B cell (primary cell): ENCODE results near the gene PIK3C2G.

Experiments
- CTCF ChIP-seq: fragments of 200-600 bp; IDR thresholded peaks from one replicate; pipeline ENCODE4 v1.8.0; 2022; ENCODE audit warnings: antibody characterized with exemption, mild to moderate bottlenecking
- EZH2 ChIP-seq: IDR thresholded peaks from 2 replicates; pipeline ENCODE4 v1.6.1; 2012; ENCODE audit warnings: borderline replicate concordance, low read depth, mild to moderate bottlenecking, moderate library complexity, low read length; ENCODE audit not compliant: insufficient read depth, poor library complexity, severe bottlenecking

DNA sequence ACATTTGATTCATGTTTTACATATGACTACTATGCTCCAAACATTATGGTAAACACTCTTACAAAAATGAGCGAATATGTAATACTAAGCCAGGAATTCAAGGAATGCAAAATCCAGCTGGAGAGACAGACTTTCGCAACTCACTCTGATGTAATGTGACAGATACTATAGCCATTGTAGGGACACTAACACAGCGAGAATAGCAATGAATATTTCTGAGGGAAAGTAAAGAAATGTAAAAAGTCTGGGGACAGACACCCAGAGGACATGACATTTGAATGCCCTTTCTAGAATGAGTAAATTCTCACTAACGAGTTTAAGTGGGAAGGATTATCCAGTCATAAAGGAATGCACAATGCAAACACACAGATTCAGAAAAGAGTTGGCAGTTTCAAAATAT lies 121.9 kb downstream of the PIK3C2G start:
- TF ChIP-seq CTCF, result no peak
- no peak for TF ChIP-seq EZH2
